Stimulated activated CD4-positive, alpha-beta T cell treated with anti-CD3 and anti-CD28 coated beads, TNF-alpha, amount 100 ng/mL, for 48 hours (primary cell): Measurements from ENCODE around the gene CLASP1.
"Not testable (repeated sequence)": the region's sequence is repeated elsewhere in the genome, so short reads cannot be mapped to it uniquely, and the experiment has no call there.

Experiments
- DNase-seq, 3 donors: peaks; one replicate each; pipeline ENCODE4 v3.0.0-alpha.2; 2020; ENCODE audit warnings: low read depth in 3 of 3

CLASP1 gene

GRCh38 chr2:121475811-121476571 is 173.3 kb downstream of the CLASP1 start:
- DNase-seq = no peak

GRCh38 chr2:121473512-121473911 is 175.8 kb downstream of the CLASP1 start:
- DNase-seq = no peak

GRCh38 chr2:121472470-121472993 is 176.7 kb downstream of the CLASP1 start:
- DNase-seq = no peak

DNA sequence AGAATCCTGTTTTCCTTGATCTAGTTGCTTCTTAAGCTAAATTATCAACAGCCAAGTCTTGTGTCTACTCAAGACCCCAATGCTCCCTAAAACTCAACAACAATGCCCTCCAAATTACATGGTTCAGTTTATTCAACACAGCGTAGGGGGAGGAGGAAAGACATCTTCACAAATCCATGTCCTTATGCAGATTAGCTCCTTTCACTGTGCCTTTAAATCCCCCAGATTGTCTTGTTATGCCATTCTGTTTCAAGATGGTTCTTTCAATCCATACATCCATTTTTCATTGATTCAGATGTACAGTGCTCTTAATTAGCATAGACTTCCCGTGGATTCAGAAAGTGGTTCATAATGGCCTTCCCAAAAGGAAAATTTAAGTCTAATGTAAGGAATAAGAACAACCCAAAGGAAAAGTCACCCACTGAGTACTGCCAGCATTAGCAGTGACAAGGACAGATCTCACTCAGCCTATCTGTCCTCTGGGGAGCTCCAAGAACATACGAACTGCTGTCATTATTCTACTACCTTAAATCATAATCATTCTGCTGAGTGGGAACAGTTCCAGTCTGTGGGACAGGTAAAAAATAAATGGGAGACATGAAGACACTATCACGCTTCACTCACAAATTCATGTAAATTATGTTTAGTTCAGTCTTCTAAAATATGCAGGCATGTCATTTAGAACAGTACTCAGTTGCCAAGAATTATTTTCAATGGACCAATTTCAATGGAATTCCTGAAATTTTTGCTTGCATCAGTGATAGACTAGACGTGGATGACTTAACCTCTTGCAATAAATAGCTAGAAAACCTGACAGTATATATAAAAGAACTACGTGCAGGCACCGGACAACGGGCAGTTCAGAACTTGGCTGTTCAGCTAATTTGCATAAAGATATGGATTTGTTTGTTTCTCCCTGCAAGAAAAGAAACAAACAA is 177.5 kb downstream of the CLASP1 start:
- DNase-seq = no peak

DNA sequence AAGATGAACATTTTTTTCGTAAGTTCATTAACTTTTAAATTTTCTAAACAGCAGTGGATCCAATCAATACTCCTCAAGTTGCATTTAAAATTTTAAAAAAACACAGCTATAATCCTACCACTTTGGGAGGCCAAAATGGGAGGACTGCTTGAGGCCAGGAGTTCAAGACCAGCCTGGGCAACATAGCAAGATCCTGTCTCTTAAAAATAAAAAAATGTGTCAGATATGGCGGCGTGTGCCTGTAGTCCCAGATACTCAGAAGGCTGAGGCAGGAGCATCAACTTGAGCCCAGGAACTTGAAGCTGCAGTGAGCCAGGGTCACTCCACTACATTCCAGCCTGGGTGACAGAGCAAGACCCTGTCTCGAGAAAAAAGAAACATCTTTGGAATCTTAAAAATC is 178.3 kb downstream of the CLASP1 start:
- DNase-seq = no peak

GRCh38 chr2:121469356-121469755 is 179.9 kb downstream of the CLASP1 start:
- no peak for DNase-seq

DNA sequence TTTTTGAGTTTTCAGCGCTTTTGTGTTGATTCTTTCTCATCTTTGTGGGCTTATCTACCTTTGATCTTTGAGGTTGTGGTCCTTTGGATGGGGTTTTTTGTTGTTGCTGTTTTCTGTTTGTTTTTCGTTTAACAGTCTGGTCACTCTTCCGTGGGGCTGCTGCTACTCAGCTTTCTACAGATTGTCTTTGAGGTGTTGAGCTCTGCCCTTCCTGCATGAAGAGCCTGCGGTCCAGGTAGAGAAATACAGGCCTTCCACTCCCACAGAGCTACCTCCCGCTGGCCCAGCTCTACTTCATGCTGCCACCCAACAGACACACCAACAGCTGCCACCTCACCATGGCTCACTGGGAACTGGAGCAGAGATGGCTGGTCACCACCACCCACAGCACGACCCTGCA is 180.3 kb downstream of the CLASP1 start:
- no peak for DNase-seq

GRCh38 chr2:121459291-121459690 is 190.0 kb downstream of the CLASP1 start:
- DNase-seq = no peak

DNA sequence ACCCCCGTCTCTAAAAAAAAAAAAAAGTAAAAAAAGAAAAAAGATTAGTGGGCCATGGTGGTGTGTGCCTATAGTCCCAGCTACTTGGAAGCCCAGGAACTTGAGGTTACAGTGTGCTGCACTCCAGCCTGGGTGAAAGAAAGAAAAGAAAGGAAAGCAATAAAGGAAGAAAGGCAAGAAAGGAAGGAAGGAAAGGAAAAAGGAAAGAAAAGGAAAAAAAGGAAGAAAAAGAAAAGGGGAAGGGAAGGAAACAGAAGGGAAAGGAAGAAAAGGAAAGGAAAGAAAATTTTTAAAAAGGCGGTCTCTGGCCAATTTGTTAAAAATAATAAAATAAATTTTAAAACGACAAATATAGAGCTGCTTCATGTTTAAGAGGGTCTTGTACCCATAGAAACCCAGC is 192.9 kb downstream of the CLASP1 start:
- no peak for DNase-seq

DNA sequence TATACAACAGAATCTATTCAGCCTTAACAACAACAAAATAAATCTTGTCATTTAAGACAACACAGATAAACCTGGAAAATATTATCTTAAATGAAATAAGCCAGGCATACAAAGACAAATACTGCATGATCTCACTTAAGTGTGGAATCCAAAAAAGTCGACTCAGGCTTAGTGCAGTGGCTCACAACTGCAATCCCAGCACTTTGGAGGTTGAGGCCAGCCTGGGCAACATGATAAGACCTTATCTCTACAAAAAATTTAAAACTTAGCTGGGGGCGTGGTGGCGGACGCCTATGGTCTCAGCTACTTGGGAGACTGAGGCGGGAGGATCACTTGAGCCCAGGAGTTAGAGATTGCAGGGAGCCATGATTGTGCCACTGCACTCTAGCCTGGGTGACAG is 193.8 kb downstream of the CLASP1 start:
- DNase-seq = no peak

DNA sequence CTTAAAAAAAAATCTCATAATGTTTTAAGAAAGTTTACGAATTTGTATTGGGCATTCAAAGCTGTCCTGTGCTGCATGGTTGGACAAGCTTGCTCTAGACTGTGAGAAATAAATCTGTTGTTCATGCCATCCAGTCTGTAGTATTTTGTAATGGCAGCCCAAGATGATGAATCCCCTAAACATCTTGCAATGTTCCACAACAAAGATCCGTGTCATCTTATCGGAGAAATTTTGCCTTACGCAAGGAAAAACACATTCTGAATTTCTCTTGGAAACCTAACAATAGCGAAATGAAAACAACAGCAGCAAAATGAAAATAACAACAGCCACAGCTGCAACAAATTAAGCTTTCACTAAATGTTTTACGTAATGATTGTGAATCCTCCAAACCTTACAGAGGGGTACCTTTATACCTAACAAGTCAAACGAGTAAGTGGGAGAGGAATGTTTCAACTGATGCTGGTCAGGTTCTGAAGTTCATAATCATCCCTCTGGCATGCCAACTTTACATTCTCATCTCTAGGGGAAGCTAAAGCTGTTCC is 194.6 kb downstream of the CLASP1 start:
- no peak for DNase-seq

GRCh38 chr2:121451398-121451797 is 197.9 kb downstream of the CLASP1 start:
- DNase-seq = no peak

DNA sequence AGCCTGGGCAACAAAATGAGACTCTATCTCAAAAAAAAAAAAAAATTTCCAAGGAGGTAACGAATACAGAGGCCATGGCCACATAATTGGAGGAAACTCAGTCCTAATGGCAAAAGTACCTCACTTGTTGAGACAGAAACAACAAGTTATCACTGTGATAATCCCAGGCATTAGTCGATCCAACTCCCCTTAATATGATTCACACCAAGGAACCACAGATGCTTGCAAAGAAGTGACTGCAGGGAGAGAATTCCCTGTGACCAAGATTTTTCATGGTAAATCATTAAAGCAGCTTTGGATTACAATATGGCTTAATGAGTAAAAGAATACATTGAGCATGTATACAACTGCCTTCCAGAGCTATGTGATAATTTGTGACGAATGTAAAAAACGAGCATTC is 199.0 kb downstream of the CLASP1 start:
- no peak for DNase-seq

DNA sequence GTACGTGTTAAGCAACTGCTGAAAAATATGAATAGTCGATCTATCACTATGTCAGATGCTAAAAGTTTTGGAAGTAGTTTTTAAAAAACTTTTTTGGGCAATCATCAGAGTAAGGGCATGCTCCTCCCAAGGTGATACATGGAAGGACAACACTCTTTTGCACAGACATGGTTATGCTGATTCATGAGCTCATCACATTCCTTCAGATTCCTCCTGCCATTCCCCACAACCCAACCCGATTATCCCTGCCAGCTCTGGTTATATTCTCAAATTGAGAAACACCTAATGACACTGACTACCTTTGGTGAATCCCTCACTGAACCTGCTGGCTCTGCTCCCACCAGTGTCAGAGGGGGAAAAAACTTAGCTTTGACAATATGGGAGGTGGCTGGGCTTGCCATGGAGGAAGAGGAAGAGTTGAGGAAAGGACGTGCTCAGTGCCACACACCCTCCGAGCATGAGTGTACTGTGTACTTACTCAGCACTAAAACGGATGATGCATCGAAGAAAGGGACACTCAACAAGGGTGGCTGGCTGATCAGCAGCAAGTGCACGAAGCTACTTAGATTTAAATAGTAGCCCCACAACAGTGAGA is 202.5 kb downstream of the CLASP1 start:
- DNase-seq = no peak

DNA sequence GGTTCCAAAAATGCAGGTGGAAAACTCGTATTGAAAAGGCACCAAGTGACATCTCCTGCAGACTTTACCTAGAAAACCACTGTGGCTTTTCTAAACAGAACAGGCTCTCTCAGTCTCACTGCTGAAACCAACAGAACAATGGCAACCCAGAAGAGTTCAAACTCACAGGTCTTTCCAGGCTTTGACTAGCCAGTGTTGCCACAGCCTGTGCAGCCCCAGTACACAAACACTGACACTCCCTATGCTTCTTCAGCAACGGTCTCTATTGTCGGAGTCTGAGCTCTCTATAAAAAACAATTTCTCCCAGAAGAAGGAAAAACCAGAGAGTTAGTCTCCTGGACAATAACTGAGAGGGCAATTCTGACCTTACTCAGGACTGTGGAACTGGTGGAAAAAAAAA is 206.4 kb downstream of the CLASP1 start:
- no peak for DNase-seq

- DNase-seq = not testable (repeated sequence)
Measured at GRCh38 chr2:121438290-121438689, 211.0 kb downstream of the CLASP1 start.

- no peak for DNase-seq
Measured at GRCh38 chr2:121436918-121437317, 212.3 kb downstream of the CLASP1 start.

DNA sequence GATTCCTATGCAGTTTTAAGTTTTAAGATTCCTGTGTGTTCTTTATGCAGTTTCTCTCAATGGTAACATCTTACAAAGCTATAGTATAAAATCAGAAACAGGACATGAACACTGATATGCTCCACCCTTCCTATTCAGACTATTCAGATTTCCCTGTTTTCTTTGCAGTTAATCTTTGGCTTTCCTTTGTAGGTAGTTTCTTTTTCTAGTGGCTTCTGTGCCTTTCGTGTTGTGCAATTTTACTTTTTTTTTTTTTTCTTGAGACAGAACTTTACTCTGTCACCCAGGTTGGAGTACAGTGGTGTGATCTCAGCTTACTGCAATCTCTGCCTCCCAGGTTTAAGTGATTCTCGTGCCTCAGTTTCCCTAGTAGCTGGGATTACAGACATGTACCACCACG is 213.5 kb downstream of the CLASP1 start:
- DNase-seq = no peak

GRCh38 chr2:121431214-121431613 is 218.0 kb downstream of the CLASP1 start:
- no peak for DNase-seq

- DNase-seq = no peak
Measured at GRCh38 chr2:121429927-121430520, 219.2 kb downstream of the CLASP1 start.

DNA sequence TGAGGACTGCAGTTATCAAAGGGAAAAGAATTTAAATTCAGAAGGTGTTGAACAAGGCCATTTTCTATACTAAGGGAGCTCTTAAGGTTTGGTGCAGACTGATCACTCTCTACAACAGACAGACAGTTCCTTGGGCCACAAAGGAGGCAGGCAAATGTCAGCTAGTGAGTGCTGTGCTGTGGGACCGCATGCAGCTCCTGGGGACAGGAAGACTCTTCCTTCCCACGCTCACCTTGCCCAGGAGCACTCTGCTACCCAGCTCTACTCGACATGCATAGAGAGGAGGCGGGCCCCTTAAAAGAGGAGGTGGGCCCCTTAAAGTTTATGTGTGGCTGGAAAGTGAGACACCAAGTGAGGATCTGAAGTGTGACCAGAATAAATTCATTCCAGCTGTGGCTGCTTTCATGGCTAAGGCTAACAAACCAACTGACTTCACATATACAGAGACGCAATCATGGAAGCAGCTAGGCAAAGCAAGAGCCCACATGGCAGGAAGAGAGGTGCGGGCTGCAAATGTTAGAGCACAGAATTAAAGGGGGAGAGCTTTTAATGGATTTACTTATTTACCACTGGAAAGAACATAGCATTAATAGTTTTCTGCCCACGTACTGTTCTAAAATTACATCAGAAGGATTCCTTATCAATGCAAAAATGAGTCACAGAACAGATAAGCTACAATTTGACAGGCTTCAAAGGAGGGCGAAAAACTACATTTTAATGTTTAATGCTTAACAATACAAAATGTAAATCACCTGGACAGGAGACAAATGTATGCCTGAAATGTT is 220.0 kb downstream of the CLASP1 start:
- no peak for DNase-seq
